Measurements from ENCODE around the gene OR13H1. TPM values are rescaled to one million over a fixed set of nuclear protein-coding genes. Genes with fewer than 3 reads are reported as not detected.

OR13H1 gene
- total RNA-seq, 1 experiment from 2014 or later = not detected

- H4K91ac ChIP-seq (ENCODE audit: insufficient read length, low read depth, low read length) = no peak overlapping the region
- no peak overlapping the region for H2BK120ac ChIP-seq (ENCODE audit: low read depth, low read length, poor library complexity, severe bottlenecking)
- H3K4me1 ChIP-seq (ENCODE audit: insufficient read depth, low read length) = no peaks in the 10 kb centered on the region
- no peak overlapping the region for H2BK15ac ChIP-seq (ENCODE audit: low read depth, low read length)
- Mint-ChIP-seq H3K4me1 (peaks cover 3 to 4% of the 10 kb centered on the region in 2 experiments; a peak in 3 of 4 replicates), H3K27me3 (ENCODE audit: low read depth) (peaks cover 3% of the 10 kb centered on the region; the same call in 1 of the 2 replicates), H3K36me3 (ENCODE audit: insufficient read depth in 1 of 3, low read depth in 3 of 3) (peaks cover 63 to 91% (median 85%) of the 10 kb centered on the region in 3 experiments), H3K4me3 (no peak overlapping the region), H3K27ac (no peak overlapping the region), H3K9me3 (peaks cover 69 to 77% of the 10 kb centered on the region in 2 experiments)
- no peak overlapping the region for H3K23ac ChIP-seq (ENCODE audit: insufficient read length, low read depth, low read length)
- no peak overlapping the region for H2BK12ac ChIP-seq (ENCODE audit: insufficient read length, low read depth, low read length)
- no peak overlapping the region for H3K9ac ChIP-seq (ENCODE audit: extremely low read depth, insufficient read length, low read length)
- DNase-seq = no peak
- no peak overlapping the region for H3K56ac ChIP-seq (ENCODE audit: insufficient read length, low read depth, low read length)
- H3K14ac ChIP-seq (ENCODE audit: insufficient read depth, low read length) = no peak overlapping the region
- no peak overlapping the region for H2BK20ac ChIP-seq (ENCODE audit: low read depth, low read length, poor library complexity, severe bottlenecking)
- H3K23me2 ChIP-seq (ENCODE audit: insufficient read length, low read depth, low read length, poor library complexity, severe bottlenecking) = no peaks in the 10 kb centered on the region
- H3K27ac ChIP-seq (ENCODE audit: insufficient read length, low read depth, low read length) = no peak overlapping the region
- H2BK5ac ChIP-seq (ENCODE audit: insufficient read length, low read length) = no peak overlapping the region
- WGBS (ENCODE audit: extremely low coverage, insufficient read length, low lambda C conversion rate) = no CpG with 5 or more reads among the region's 2 CpGs
- no peak overlapping the region for H3K4me2 ChIP-seq (ENCODE audit: insufficient read depth, insufficient read length, low read length)
- no peak overlapping the region for H4K8ac ChIP-seq (replicated peaks; ENCODE audit: insufficient read length, low read depth, low read length)
- H2AFZ ChIP-seq (ENCODE audit: low read length) = no peak overlapping the region
- H4K20me1 ChIP-seq (ENCODE audit: control insufficient read depth, insufficient read depth, insufficient read length) = no peaks in the 10 kb centered on the region
- no peak overlapping the region for H4K5ac ChIP-seq (ENCODE audit: insufficient read length, low read depth, low read length)
- H3T11ph ChIP-seq (ENCODE audit: low read length) = no peak overlapping the region
- no peaks in the 10 kb centered on the region for H3K27me3 ChIP-seq (ENCODE audit: insufficient read depth, low read length)
- no peak overlapping the region for H2AK5ac ChIP-seq (ENCODE audit: insufficient read length, low read length)
- H3K18ac ChIP-seq (ENCODE audit: insufficient read length, low read depth, low read length) = no peak overlapping the region
- no peak overlapping the region for H3K4ac ChIP-seq (ENCODE audit: low read depth, low read length)
- TF ChIP-seq CTCF (conservative IDR thresholded peaks at IDR 0.05) = no peak
- no peaks in the 10 kb centered on the region for H3K79me2 ChIP-seq (ENCODE audit: insufficient read depth, low read length)
- H3K79me1 ChIP-seq (ENCODE audit: insufficient read depth, low read depth, low read length, poor library complexity, severe bottlenecking) = no peaks in the 10 kb centered on the region
- peaks cover 18% of the 10 kb centered on the region for H3K9me3 ChIP-seq (ENCODE audit: control insufficient read depth, low read depth, low read length)
Measured at GRCh38 chrX:131521824-131522223, 22.1 kb upstream of the OR13H1 start.
